CD4-positive, alpha-beta T cell treated with Interleukin-17A for 4 hours (primary cell): ENCODE measurements around the gene FAM149B1.

Source experiments
- DNase-seq: peaks from one replicate; pipeline ENCODE4 v3.0.0-alpha.2; 2020; ENCODE audit warnings: mixed read lengths

Gene FAM149B1

GRCh38 chr10:73287441-73287840, 119.5 kb downstream of the FAM149B1 start:
- DNase-seq, result no peak

- no peak for DNase-seq
Measured at GRCh38 chr10:73289958-73290357, 122.0 kb downstream of the FAM149B1 start.

- no peak for DNase-seq
Measured at GRCh38 chr10:73293461-73293860, 125.5 kb downstream of the FAM149B1 start.
